H9 (cell line): ENCODE data around the gene FGFR3. TPM values are rescaled to one million over a fixed set of nuclear protein-coding genes. Genes with fewer than 3 reads are reported as not detected.
A peak's percentile ranks its signal among the peaks of the same experiment; 100 is the strongest.

Source experiments
- DNase-seq: peaks from one replicate; pipeline ENCODE4 v3.0.0-alpha.2; 2017
- H2AFZ ChIP-seq: one replicate; pipeline ENCODE4 v1.6.1; 2013; ENCODE audit warnings: mild to moderate bottlenecking, low read length, control low read depth, moderate library complexity
- H2AK5ac ChIP-seq: 2 replicates; pipeline ENCODE4 v1.6.1; 2013; ENCODE audit warnings: low read length, control low read depth, mixed read lengths; ENCODE audit not compliant: insufficient read length
- H2BK120ac ChIP-seq: one replicate; pipeline ENCODE4 v1.6.1; 2013; ENCODE audit warnings: low read depth, mild to moderate bottlenecking, low read length, control low read depth, inconsistent platforms; ENCODE audit not compliant: poor library complexity, severe bottlenecking
- H2BK12ac ChIP-seq: 2 replicates; pipeline ENCODE4 v1.6.1; 2013; ENCODE audit warnings: low read length, control low read depth, mixed read lengths, low read depth; ENCODE audit not compliant: insufficient read length
- H2BK15ac ChIP-seq: 2 replicates; pipeline ENCODE4 v1.6.1; 2013; ENCODE audit warnings: low read depth, low read length, control low read depth
- H2BK20ac ChIP-seq: one replicate; pipeline ENCODE4 v1.6.1; 2013; ENCODE audit warnings: low read depth, mild to moderate bottlenecking, low read length, control low read depth, inconsistent platforms; ENCODE audit not compliant: poor library complexity, severe bottlenecking
- H2BK5ac ChIP-seq: 2 replicates; pipeline ENCODE4 v1.6.1; 2013; ENCODE audit warnings: low read length, control low read depth, mixed read lengths; ENCODE audit not compliant: insufficient read length
- H3K14ac ChIP-seq: 2 replicates; pipeline ENCODE4 v1.6.1; 2013; ENCODE audit warnings: low read length, control low read depth; ENCODE audit not compliant: insufficient read depth
- H3K18ac ChIP-seq: 2 replicates; pipeline ENCODE4 v1.6.1; 2013; ENCODE audit warnings: low read depth, mild to moderate bottlenecking, mixed read lengths, low read length, control low read depth; ENCODE audit not compliant: insufficient read length
- H3K23ac ChIP-seq: 2 replicates; pipeline ENCODE4 v1.6.1; 2013; ENCODE audit warnings: low read length, control low read depth, mixed read lengths, low read depth; ENCODE audit not compliant: insufficient read length
- H3K23me2 ChIP-seq: 2 replicates; pipeline ENCODE4 v1.6.1; 2013; ENCODE audit warnings: low read depth, mild to moderate bottlenecking, mixed read lengths, low read length, control low read depth; ENCODE audit not compliant: insufficient read length, poor library complexity, severe bottlenecking
- H3K27ac ChIP-seq: 2 replicates; pipeline ENCODE4 v1.5.1; 2013; ENCODE audit warnings: low read length, control low read depth, mixed read lengths, low read depth; ENCODE audit not compliant: insufficient read length
- H3K27me3 ChIP-seq: 2 replicates; pipeline ENCODE4 v1.6.1; 2013; ENCODE audit warnings: low read length, control low read depth, inconsistent platforms; ENCODE audit not compliant: insufficient read depth
- H3K4ac ChIP-seq: 2 replicates; pipeline ENCODE4 v1.6.1; 2013; ENCODE audit warnings: low read depth, mild to moderate bottlenecking, control low read depth, inconsistent platforms, low read length, moderate library complexity
- H3K4me1 ChIP-seq: 2 replicates; pipeline ENCODE4 v1.6.1; 2013; ENCODE audit warnings: low read length, control low read depth, inconsistent platforms; ENCODE audit not compliant: insufficient read depth
- H3K4me2 ChIP-seq: 2 replicates; pipeline ENCODE4 v1.6.1; 2013; ENCODE audit warnings: low read length, control low read depth, mixed read lengths; ENCODE audit not compliant: insufficient read length, insufficient read depth
- H3K56ac ChIP-seq: 2 replicates; pipeline ENCODE4 v1.6.1; 2013; ENCODE audit warnings: low read depth, mild to moderate bottlenecking, mixed read lengths, low read length, control low read depth; ENCODE audit not compliant: insufficient read length
- H3K79me1 ChIP-seq: 2 replicates; pipeline ENCODE4 v1.6.1; 2013; ENCODE audit warnings: low read depth, mild to moderate bottlenecking, moderate library complexity, low read length, control low read depth, inconsistent platforms; ENCODE audit not compliant: insufficient read depth, poor library complexity, severe bottlenecking
- H3K79me2 ChIP-seq: 2 replicates; pipeline ENCODE4 v1.6.1; 2013; ENCODE audit warnings: low read length, control low read depth, inconsistent platforms; ENCODE audit not compliant: insufficient read depth
- H3K9ac ChIP-seq: 2 replicates; pipeline ENCODE4 v1.6.1; 2013; ENCODE audit warnings: low read length, control low read depth, mixed read lengths; ENCODE audit not compliant: insufficient read length; ENCODE audit errors: extremely low read depth
- H3K9me3 ChIP-seq: one replicate; pipeline ENCODE4 v1.6.1; 2013; ENCODE audit warnings: low read depth, low read length, inconsistent platforms; ENCODE audit not compliant: control insufficient read depth
- H3T11ph ChIP-seq: one replicate; pipeline ENCODE4 v1.6.1; 2013; ENCODE audit warnings: mild to moderate bottlenecking, low read length, control low read depth, inconsistent platforms
- H4K20me1 ChIP-seq: one replicate; pipeline ENCODE4 v1.6.1; 2013; ENCODE audit not compliant: control insufficient read depth, insufficient read length, insufficient read depth
- H4K5ac ChIP-seq: 2 replicates; pipeline ENCODE4 v1.6.1; 2013; ENCODE audit warnings: low read depth, mild to moderate bottlenecking, mixed read lengths, low read length, control low read depth; ENCODE audit not compliant: insufficient read length
- H4K8ac ChIP-seq: replicated peaks from 2 replicates; pipeline ENCODE4 v1.6.1; 2013; ENCODE audit warnings: low read length, control low read depth, mixed read lengths, low read depth; ENCODE audit not compliant: insufficient read length
- H4K91ac ChIP-seq: 2 replicates; pipeline ENCODE4 v1.6.1; 2013; ENCODE audit warnings: low read depth, mild to moderate bottlenecking, moderate library complexity, mixed read lengths, low read length, control low read depth; ENCODE audit not compliant: insufficient read length
- H3K27ac Mint-ChIP-seq, 3 experiments: 2 replicates in 2 of 3; 3 replicates in 1 of 3; pipeline ENCODE4 v1.8.0; 2020 to 2021; ENCODE audit warnings: mixed read lengths in 3 of 3, mild to moderate bottlenecking in 1 of 3, moderate library complexity in 1 of 3
- H3K27me3 Mint-ChIP-seq: 2 replicates; pipeline ENCODE4 v1.8.0; 2021; ENCODE audit warnings: low read depth, mild to moderate bottlenecking, moderate library complexity, mixed read lengths
- H3K36me3 Mint-ChIP-seq, 3 experiments: 2 replicates in 2 of 3; 3 replicates in 1 of 3; pipeline ENCODE4 v1.8.0; 2020 to 2021; ENCODE audit warnings: low read depth in 3 of 3, mixed read lengths in 3 of 3; ENCODE audit not compliant: insufficient read depth in 1 of 3
- H3K4me1 Mint-ChIP-seq, 2 experiments: 2 replicates each; pipeline ENCODE4 v1.8.0; 2020; ENCODE audit warnings: mixed read lengths in 2 of 2
- H3K4me3 Mint-ChIP-seq, 2 experiments: 2 replicates in 1 of 2; 3 replicates in 1 of 2; pipeline ENCODE4 v1.8.0; 2020 to 2021; ENCODE audit warnings: mild to moderate bottlenecking in 2 of 2, mixed read lengths in 2 of 2, moderate library complexity in 1 of 2
- H3K9me3 Mint-ChIP-seq, 2 experiments: 2 replicates in 1 of 2; 3 replicates in 1 of 2; pipeline ENCODE4 v1.8.0; 2020; ENCODE audit warnings: mild to moderate bottlenecking in 2 of 2, mixed read lengths in 2 of 2, moderate library complexity in 1 of 2
- CTCF ChIP-seq: fragments of 200-600 bp; sonication (generic); conservative IDR thresholded peaks from 3 replicates; pipeline ENCODE4 v1.8.0; 2021; ENCODE audit warnings: antibody characterized with exemption, mild to moderate bottlenecking
- WGBS: extraction: QIAGEN DNeasy Blood & Tissue Kit; methylation state at CpG from one replicate; pipeline ENCODE4 v1.1.7; 2013; ENCODE audit warnings: missing lambda C conversion rate, low lambda C conversion rate, mixed read lengths; ENCODE audit not compliant: insufficient read length; ENCODE audit errors: extremely low coverage; 5-methylcytosine and 5-hydroxymethylcytosine counted together
- total RNA-seq: library from RNA; stranded (reverse); gene quantifications from 2 replicates; pipeline ENCODE4 v1.2.1, GENCODE V29; 2021

Gene FGFR3
- total RNA-seq, 1 experiment from 2014 or later, result 75.7 TPM

- Mint-ChIP-seq H3K4me3 (peak overlapping the region; percentile 64 to 77), H3K9me3 (no peaks in the 10 kb centered on the region), H3K36me3 (peaks cover 1 to 12% (median 10%) of the 10 kb centered on the region in 3 experiments; a peak in 5 of 7 replicates), H3K27ac (no peak overlapping the region), H3K27me3 (peaks cover 36% of the 10 kb centered on the region), H3K4me1 (peaks cover 9 to 22% of the 10 kb centered on the region in 2 experiments; a peak in 2 of 4 replicates)
- WGBS, result no CpG with 5 or more reads among the region's 101 CpGs
- H2BK15ac ChIP-seq, result no peak overlapping the region
- TF ChIP-seq CTCF, result no peak
- H3K4ac ChIP-seq, result no peak overlapping the region
- no peak overlapping the region for H3T11ph ChIP-seq
- no peak overlapping the region for H2AK5ac ChIP-seq
- no peak overlapping the region for H2BK12ac ChIP-seq
- H4K5ac ChIP-seq, result no peak overlapping the region
- H3K56ac ChIP-seq, result no peak overlapping the region
- H3K18ac ChIP-seq, result no peak overlapping the region
- DNase-seq, result no peak
- H3K23ac ChIP-seq, result no peak overlapping the region
- peak overlapping the region; percentile 50; the same call in 1 of the 2 replicates for H3K14ac ChIP-seq
- H3K79me1 ChIP-seq, result no peaks in the 10 kb centered on the region
- peaks cover 2% of the 10 kb centered on the region; the same call in 1 of the 2 replicates for H3K27me3 ChIP-seq
- H4K91ac ChIP-seq, result no peak overlapping the region
- no peak overlapping the region for H2AFZ ChIP-seq
- peaks cover 7% of the 10 kb centered on the region for H3K23me2 ChIP-seq
- no peaks in the 10 kb centered on the region for H4K20me1 ChIP-seq
- H3K9ac ChIP-seq, result no peak overlapping the region
- no peak overlapping the region for H4K8ac ChIP-seq
- H2BK20ac ChIP-seq, result no peak overlapping the region
- no peak overlapping the region for H2BK120ac ChIP-seq
- H3K4me2 ChIP-seq, result peak overlapping the region; percentile 25
- H3K9me3 ChIP-seq, result no peaks in the 10 kb centered on the region
- no peak overlapping the region for H2BK5ac ChIP-seq
- no peaks in the 10 kb centered on the region for H3K79me2 ChIP-seq
- H3K4me1 ChIP-seq, result no peaks in the 10 kb centered on the region
- H3K27ac ChIP-seq, result no peak overlapping the region
Measured at GRCh38 chr4:1793940-1794808, 1.1 kb downstream of the FGFR3 start.
